Activated CD4-positive, CD25-positive, alpha-beta regulatory T cell (primary cell): ENCODE results near the gene CXCL1.

Experiments
- DNase-seq, 4 experiments: peaks; one replicate each; lab custom pipeline; 2025; lab: John Stamatoyannopoulos, UW

The CXCL1 gene

DNA sequence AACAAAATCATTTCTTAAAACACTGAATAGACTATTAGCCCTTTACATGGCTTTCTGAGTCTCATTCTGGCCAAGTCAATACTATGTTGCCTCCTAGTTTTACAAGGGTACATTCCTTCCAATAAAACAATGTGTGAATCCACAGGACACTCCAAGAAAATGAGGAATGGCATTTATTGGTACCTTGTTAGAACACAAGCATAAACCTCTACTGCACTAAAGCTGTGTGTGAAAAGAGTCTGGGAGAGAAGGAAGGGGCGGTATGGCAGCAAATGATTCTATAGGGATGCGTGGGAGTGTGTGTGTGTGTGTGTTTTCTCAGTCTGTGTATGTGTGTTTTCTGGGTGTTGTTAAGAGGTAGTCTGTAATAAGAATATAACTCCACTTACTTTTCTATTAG is 48.9 kb downstream of the CXCL1 start:
- DNase-seq, result no peak

DNA sequence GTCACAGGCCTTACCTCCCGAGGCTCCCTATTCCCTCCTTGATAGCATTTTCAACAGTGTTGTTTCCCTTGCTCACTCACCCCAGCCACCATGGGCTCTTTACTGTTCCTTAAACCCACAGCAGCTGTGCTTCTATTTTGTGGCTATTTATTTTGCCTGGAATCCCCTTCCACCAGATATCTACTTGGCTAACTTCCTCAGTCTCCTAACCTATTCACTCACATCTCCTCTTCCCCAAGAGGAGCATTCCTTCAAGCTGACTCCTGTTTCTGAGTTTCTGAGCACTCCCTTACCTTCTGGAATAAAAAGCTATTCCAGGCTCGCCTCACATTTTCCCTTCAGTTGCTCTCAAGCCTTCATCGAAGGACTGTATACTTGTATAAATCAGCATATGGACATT is 50.5 kb downstream of the CXCL1 start:
- no peak for DNase-seq
